ENCODE measurements around the gene CNST. TPM values are rescaled to one million over a fixed set of nuclear protein-coding genes. Genes with fewer than 3 reads are reported as not detected.

CNST gene
- total and polyA plus RNA-seq, 2 of the 13 experiments (the other 11 are each of a cell fraction or from before 2014, with no cell fraction given) = 6.3 to 12.4 TPM

- TF ChIP-seq PREB (CRISPR knock-in tag; IDR thresholded peaks at IDR 0.05) (no peak), ETS1 (CRISPR knock-in tag; IDR thresholded peaks at IDR 0.05) (no peak), SIN3A (IDR thresholded peaks at IDR 0.05; ENCODE audit: borderline replicate concordance, low read depth, low read length) (peak; percentile 88), ZNF496 (CRISPR knock-in tag; IDR thresholded peaks at IDR 0.05; ENCODE audit: insufficient replicate concordance) (no peak), CCDC6 (CRISPR knock-in tag; IDR thresholded peaks at IDR 0.05) (peak; percentile 70), AGO1 (IDR thresholded peaks at IDR 0.05; ENCODE audit: low read depth, low read length, poor library complexity, severe bottlenecking) (peak; percentile 74), ZNF710 (CRISPR knock-in tag; IDR thresholded peaks at IDR 0.05; ENCODE audit: borderline replicate concordance) (peak; percentile 74; the same call in 1 of the 2 replicates), ZNF546 (CRISPR knock-in tag; conservative IDR thresholded peaks at IDR 0.05) (no peak), KAT8 (CRISPR knock-in tag; IDR thresholded peaks at IDR 0.05) (peak; percentile 98), SSRP1 (CRISPR knock-in tag; IDR thresholded peaks at IDR 0.05) (no peak; the same call in 1 of the 2 replicates), CCAR2 (optimal IDR thresholded peaks at IDR 0.05; ENCODE audit: low read depth, low read length) (no peak), TAF1 (CRISPR knock-in tag; IDR thresholded peaks at IDR 0.05) (peak; percentile 91), HDAC2 (CRISPR knock-in tag; IDR thresholded peaks at IDR 0.05) (peak; percentile 89), ZC3H13 (CRISPR knock-in tag; IDR thresholded peaks at IDR 0.05) (peak; percentile 75; the same call in 1 of the 2 replicates), ZBTB25 (CRISPR knock-in tag; IDR thresholded peaks at IDR 0.05) (peak; percentile 95), FOXO4 (CRISPR knock-in tag; conservative IDR thresholded peaks at IDR 0.05) (no peak), HDAC1 (CRISPR knock-in tag; IDR thresholded peaks at IDR 0.05) (peak; percentile 89), ZSCAN22 (CRISPR knock-in tag; IDR thresholded peaks at IDR 0.05) (no peak)
Observed at GRCh38 chr1:246566128-246566812, at the start of gene CNST, which contains the start of gene TFB2M (continued).

Measured in HepG2 (cell line).